PC-3 (cell line): Measurements from ENCODE around the gene CDKN1B. TPM values are rescaled to one million over a fixed set of nuclear protein-coding genes. Genes with fewer than 3 reads are reported as not detected.

Source experiments
- ATAC-seq: fragments of 200-7000 bp; cut with Tn5 transposase; 2 replicates; pipeline ENCODE4 v1.9.1; 2020; ENCODE audit warnings: mild to moderate bottlenecking, moderate library complexity
- BruUV-seq: library from RNA; stranded (reverse); fragments of 400-500 nt; replicated peaks from 2 replicates; lab custom pipeline; 2021; lab: Mats Ljungman, UMichigan
- CTCF ChIA-PET: fragments of 300-600 bp; sonication (Branson Sonifier 250); formaldehyde crosslinking; loops from one replicate; lab custom pipeline; 2022; ENCODE audit warnings: antibody characterized with exemption; lab: Charles Lee
- POLR2A ChIA-PET: fragments of 300-600 bp; sonication (Branson Sonifier 250); formaldehyde crosslinking; loops from one replicate; lab custom pipeline; 2022; ENCODE audit warnings: antibody characterized with exemption; ENCODE audit not compliant: unreplicated experiment; lab: Charles Lee
- DNase-seq: peaks from one replicate; pipeline ENCODE4 v3.0.0-alpha.2; 2015
- H2AFZ ChIP-seq: fragments of 300-600 bp; sonication (generic); 2 replicates; pipeline ENCODE4 v1.6.0; 2016; ENCODE audit warnings: antibody characterized with exemption, low read length
- H3F3A ChIP-seq: fragments of 300-600 bp; sonication (generic); one replicate; pipeline ENCODE4 v1.6.0; 2017; ENCODE audit warnings: antibody characterized with exemption, low read length, control low read depth, mild to moderate bottlenecking; ENCODE audit not compliant: unreplicated experiment
- H3K27ac ChIP-seq: fragments of 300-600 bp; sonication (generic); 2 replicates; pipeline ENCODE4 v1.5.1; 2016; ENCODE audit warnings: mild to moderate bottlenecking, low read length
- H3K27me3 ChIP-seq: fragments of 300-600 bp; sonication (generic); 2 replicates; pipeline ENCODE4 v1.6.1; 2016; ENCODE audit warnings: low read length, mixed read lengths
- H3K36me3 ChIP-seq: fragments of 300-600 bp; sonication (generic); 2 replicates; pipeline ENCODE4 v1.6.1; 2016; ENCODE audit warnings: low read depth, mixed run types, low read length, mixed read lengths
- H3K4me1 ChIP-seq: fragments of 300-600 bp; sonication (generic); 2 replicates; pipeline ENCODE4 v1.5.1; 2016; ENCODE audit warnings: low read length; ENCODE audit not compliant: insufficient read depth
- H3K4me2 ChIP-seq: fragments of 300-600 bp; sonication (generic); 2 replicates; pipeline ENCODE4 v1.6.0; 2016; ENCODE audit warnings: low read length
- H3K4me3 ChIP-seq: fragments of 300-600 bp; sonication (generic); 2 replicates; pipeline ENCODE4 v1.5.1; 2016; ENCODE audit warnings: mild to moderate bottlenecking, low read length, mixed read lengths
- H3K79me2 ChIP-seq: fragments of 300-600 bp; sonication (generic); 2 replicates; pipeline ENCODE4 v1.6.1; 2017; ENCODE audit warnings: low read length, mixed read lengths
- H3K9ac ChIP-seq: fragments of 300-600 bp; sonication (generic); 2 replicates; pipeline ENCODE4 v1.6.0; 2016; ENCODE audit warnings: mild to moderate bottlenecking, low read length
- H3K9me2 ChIP-seq: fragments of 300-600 bp; sonication (generic); replicated peaks from 2 replicates; pipeline ENCODE4 v1.6.1; 2016; ENCODE audit warnings: mixed run types, low read length, mixed read lengths
- H3K9me3 ChIP-seq: fragments of 300-600 bp; sonication (generic); 2 replicates; pipeline ENCODE4 v1.6.1; 2016; ENCODE audit warnings: low read length, mixed read lengths
- H4K20me1 ChIP-seq: fragments of 300-600 bp; sonication (generic); 2 replicates; pipeline ENCODE4 v1.6.1; 2016; ENCODE audit warnings: low read length, mixed read lengths
- EZH2 ChIP-seq: fragments of 300-600 bp; sonication (generic); IDR thresholded peaks from one replicate; pipeline ENCODE4 v1.6.1; 2017; ENCODE audit warnings: antibody characterized with exemption, mild to moderate bottlenecking, low read length; ENCODE audit not compliant: unreplicated experiment
- EZH2phosphoT487 ChIP-seq: fragments of 300-600 bp; sonication (generic); IDR thresholded peaks from 2 replicates; pipeline ENCODE4 v1.6.1; 2018; ENCODE audit warnings: mild to moderate bottlenecking, antibody characterized with exemption, low read length, borderline replicate concordance
- intact Hi-C: fragments of 100-400 bp; cut with micrococcal nuclease; formaldehyde crosslinking; loops from 2 replicates; pipeline ENCODE4 v1.9.0; 2023
- total RNA-seq: library from RNA; depleted of rRNA; stranded (reverse); fragments of >200 nt; gene quantifications from 2 replicates; pipeline ENCODE4 v1.2.3, GENCODE V29; 2014
- TF ChIP-seq, protein P1 (sequence below): fragments of 300-600 bp; sonication (generic); conservative IDR thresholded peaks from 2 replicates; pipeline ENCODE4 v1.5.1; 2017; ENCODE audit warnings: antibody characterized with exemption, low read depth, mild to moderate bottlenecking, low read length

The CDKN1B gene
- total RNA-seq, 1 experiment from 2014 or later, result 29.2 TPM

DNA sequence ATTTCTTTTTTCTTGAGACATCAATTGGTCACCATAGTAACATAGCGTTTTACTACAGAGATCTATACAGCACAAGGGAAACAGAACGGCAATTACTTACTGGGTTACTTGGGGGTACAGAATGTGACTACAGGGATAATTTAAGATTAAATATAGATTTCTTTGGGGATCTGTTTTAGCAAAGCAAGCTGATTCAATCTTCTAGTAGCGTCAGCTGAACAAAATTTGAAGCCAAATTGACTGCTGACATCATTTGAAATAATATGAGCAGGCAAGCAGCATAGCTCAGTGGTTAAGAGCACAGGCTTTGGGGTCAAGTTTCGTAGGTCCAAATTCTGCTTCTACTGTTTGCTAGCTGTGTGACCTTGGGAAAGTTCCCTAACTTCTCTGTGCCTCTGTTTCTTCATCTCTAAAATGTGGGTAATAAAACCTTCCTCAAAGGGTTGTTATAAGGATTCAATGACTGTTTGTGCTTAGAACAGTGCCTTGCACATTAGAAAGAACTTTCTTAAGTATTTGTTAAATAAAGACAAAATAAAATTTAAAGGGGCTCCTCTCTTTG, 34.0 kb upstream of the CDKN1B start:
- no peak overlapping the region for H3K4me3 ChIP-seq
- ChIA-PET CTCF (no interaction called here), POLR2A (no interaction called here)
- no peaks in the 10 kb centered on the region for H3K9me3 ChIP-seq
- no peaks in the 10 kb centered on the region for H3K9me2 ChIP-seq
- no peaks in the 10 kb centered on the region for H3K4me1 ChIP-seq
- H3K9ac ChIP-seq, result no peak overlapping the region
- BruUV-seq, result no TSS peak
- no peak overlapping the region for H3K4me2 ChIP-seq
- no peak overlapping the region for H2AFZ ChIP-seq
- no peak for ATAC-seq
- TF ChIP-seq EZH2 (no peak), EZH2phosphoT487 (no peak)
- TF ChIP-seq, protein P1, sequence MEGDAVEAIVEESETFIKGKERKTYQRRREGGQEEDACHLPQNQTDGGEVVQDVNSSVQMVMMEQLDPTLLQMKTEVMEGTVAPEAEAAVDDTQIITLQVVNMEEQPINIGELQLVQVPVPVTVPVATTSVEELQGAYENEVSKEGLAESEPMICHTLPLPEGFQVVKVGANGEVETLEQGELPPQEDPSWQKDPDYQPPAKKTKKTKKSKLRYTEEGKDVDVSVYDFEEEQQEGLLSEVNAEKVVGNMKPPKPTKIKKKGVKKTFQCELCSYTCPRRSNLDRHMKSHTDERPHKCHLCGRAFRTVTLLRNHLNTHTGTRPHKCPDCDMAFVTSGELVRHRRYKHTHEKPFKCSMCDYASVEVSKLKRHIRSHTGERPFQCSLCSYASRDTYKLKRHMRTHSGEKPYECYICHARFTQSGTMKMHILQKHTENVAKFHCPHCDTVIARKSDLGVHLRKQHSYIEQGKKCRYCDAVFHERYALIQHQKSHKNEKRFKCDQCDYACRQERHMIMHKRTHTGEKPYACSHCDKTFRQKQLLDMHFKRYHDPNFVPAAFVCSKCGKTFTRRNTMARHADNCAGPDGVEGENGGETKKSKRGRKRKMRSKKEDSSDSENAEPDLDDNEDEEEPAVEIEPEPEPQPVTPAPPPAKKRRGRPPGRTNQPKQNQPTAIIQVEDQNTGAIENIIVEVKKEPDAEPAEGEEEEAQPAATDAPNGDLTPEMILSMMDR, result no peak
- H3K79me2 ChIP-seq, result no peaks in the 10 kb centered on the region
- no peaks in the 10 kb centered on the region for H4K20me1 ChIP-seq
- no peak for DNase-seq
- no peaks in the 10 kb centered on the region for H3K36me3 ChIP-seq
- H3K27me3 ChIP-seq, result no peaks in the 10 kb centered on the region
- H3F3A ChIP-seq, result no peaks in the 10 kb centered on the region
- intact Hi-C loops, result no loop called here
- no peak overlapping the region for H3K27ac ChIP-seq

DNA sequence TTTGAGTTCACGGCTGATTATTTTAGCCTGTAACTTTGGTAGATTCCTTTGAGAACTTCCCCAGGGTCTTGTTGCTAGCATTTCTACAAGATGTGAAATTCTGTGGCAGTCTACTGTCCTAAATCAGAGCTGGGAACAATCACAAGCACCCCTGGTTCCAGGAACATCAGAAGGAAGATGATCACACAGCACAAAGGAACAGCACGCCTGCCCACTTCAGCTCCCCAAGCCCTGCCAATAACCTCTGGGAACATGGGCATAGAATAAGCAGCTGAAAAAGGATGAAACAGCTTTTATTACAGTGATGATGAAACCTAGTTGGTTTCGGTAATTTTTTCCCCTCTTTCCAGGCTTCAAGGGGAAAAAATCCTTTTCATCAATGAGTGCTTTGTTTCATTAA, 33.4 kb upstream of the CDKN1B start:
- intact Hi-C loops, result no loop called here
- Histone ChIP-seq H3K4me2 (no peak overlapping the region), H3K9me3 (no peaks in the 10 kb centered on the region), H3K4me3 (no peak overlapping the region), H3K79me2 (no peaks in the 10 kb centered on the region), H3K36me3 (no peaks in the 10 kb centered on the region), H3K27me3 (no peaks in the 10 kb centered on the region), H3K4me1 (no peaks in the 10 kb centered on the region), H3F3A (no peaks in the 10 kb centered on the region), H3K9me2 (no peaks in the 10 kb centered on the region), H2AFZ (no peak overlapping the region), H3K27ac (no peak overlapping the region), H4K20me1 (no peaks in the 10 kb centered on the region), H3K9ac (no peak overlapping the region)
- TF ChIP-seq EZH2phosphoT487 (no peak), EZH2 (no peak)
- TF ChIP-seq, protein P1, result no peak
- BruUV-seq, result no TSS peak
- POLR2A ChIA-PET, result no interaction called here
- DNase-seq (no peak), ATAC-seq (no peak)
- CTCF ChIA-PET, result interaction anchor here (0.6 kb wide), 1 partner anchor 299 kb away, joined by 3 read pairs; no protein-coding TSS in a partner anchor

DNA sequence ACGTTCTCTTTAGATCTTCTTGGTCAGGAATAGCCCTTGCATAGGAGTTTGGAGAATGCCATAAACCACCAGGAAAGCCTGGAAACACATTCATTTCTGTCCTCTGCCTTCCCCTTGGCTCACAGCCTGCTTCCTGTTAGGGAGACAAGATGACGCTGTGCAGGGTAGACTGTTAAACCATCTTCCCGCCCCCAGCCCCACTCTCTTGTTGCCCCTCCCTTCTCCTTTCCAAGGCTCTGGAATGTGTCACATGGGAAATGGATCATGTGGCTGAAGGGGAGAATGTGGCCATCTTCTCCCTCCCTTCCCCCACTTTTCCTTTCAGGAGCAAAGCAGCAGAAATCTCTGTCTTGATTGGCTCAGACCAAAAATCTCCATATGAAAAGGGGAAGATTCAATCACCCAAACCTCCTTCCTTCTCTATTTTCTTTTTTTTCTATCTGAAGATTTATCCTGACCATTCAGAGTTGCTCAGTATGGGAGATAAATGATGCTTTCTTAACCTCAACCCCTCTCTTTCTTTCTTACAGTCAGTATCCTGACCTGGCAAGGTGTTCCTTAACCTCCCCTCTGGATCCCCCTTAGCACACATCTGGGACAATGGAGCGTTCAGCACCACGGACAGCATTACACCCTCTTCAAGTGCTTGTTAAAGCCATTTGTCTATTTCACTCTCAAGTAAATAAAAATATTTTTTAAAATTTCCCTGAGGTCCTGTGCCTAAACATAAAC, 32.6 kb upstream of the CDKN1B start:
- Histone ChIP-seq H3K36me3 (no peaks in the 10 kb centered on the region), H3F3A (no peaks in the 10 kb centered on the region), H3K79me2 (no peaks in the 10 kb centered on the region), H3K27me3 (no peaks in the 10 kb centered on the region), H3K9me3 (no peaks in the 10 kb centered on the region), H3K4me1 (no peaks in the 10 kb centered on the region), H3K27ac (no peak overlapping the region), H2AFZ (no peak overlapping the region), H3K9me2 (no peaks in the 10 kb centered on the region), H3K9ac (no peak overlapping the region), H4K20me1 (no peaks in the 10 kb centered on the region), H3K4me2 (no peak overlapping the region), H3K4me3 (no peak overlapping the region)
- DNase-seq (peak; percentile 22), ATAC-seq (no peak)
- intact Hi-C loops, result no loop called here
- ChIA-PET POLR2A (no interaction called here), CTCF (no interaction called here)
- BruUV-seq, result no TSS peak
- TF ChIP-seq EZH2 (no peak), EZH2phosphoT487 (no peak)
- TF ChIP-seq, protein P1, result no peak
